ENCODE results near the gene C3.
"Not testable (repeated sequence)": the region's sequence is repeated elsewhere in the genome, so short reads cannot be mapped to it uniquely, and the experiment has no call there.

The C3 gene

DNA sequence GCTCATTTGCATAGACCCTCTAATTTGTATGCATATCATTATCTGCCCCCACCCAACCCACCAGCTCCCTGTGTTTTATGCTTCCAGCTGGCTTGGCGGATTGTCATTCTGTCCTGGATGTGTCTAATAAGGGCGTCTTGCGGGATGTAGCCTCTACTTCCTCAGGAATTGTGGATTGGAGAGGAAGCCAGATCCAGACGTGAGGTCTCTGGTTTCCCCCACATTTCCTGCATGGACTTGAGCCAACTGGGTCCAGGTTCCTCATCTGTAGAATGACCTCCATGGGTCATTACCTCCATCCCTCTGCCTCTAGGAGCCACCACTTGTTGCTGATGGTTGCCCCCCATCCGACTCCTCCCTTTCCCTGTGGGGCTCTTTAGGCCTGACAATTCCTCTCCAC lies 57.7 kb downstream of the C3 start:
- no peak for DNase-seq (ENCODE audit: low read depth)

GRCh38 chr19:6661509-6662244 lies 58.8 kb downstream of the C3 start:
- peak; percentile 53 for DNase-seq (ENCODE audit: low read depth)

DNA sequence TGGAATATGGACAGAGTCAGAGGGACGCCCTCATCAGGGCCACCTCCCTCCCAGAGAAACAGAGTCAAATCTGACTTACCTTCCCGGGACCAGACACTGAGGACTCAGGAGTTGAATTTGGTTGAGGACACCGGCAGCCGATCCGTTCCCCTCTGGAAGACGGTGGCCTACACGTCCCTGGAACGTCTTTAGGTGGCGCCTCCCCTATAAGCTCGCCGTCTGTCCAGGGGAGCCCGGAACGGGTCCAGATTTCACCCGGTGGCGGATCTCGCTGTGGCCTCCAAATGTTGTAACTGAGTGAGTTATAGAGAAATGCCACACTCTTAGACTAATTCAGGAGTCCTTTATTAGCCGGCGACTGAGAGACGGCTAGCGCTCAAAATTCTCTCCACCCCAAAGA lies 59.5 kb downstream of the C3 start:
- no peak for DNase-seq (ENCODE audit: low read depth)

GRCh38 chr19:6656390-6656789 lies 64.1 kb downstream of the C3 start:
- not testable (repeated sequence) for DNase-seq (ENCODE audit: low read depth)

DNA sequence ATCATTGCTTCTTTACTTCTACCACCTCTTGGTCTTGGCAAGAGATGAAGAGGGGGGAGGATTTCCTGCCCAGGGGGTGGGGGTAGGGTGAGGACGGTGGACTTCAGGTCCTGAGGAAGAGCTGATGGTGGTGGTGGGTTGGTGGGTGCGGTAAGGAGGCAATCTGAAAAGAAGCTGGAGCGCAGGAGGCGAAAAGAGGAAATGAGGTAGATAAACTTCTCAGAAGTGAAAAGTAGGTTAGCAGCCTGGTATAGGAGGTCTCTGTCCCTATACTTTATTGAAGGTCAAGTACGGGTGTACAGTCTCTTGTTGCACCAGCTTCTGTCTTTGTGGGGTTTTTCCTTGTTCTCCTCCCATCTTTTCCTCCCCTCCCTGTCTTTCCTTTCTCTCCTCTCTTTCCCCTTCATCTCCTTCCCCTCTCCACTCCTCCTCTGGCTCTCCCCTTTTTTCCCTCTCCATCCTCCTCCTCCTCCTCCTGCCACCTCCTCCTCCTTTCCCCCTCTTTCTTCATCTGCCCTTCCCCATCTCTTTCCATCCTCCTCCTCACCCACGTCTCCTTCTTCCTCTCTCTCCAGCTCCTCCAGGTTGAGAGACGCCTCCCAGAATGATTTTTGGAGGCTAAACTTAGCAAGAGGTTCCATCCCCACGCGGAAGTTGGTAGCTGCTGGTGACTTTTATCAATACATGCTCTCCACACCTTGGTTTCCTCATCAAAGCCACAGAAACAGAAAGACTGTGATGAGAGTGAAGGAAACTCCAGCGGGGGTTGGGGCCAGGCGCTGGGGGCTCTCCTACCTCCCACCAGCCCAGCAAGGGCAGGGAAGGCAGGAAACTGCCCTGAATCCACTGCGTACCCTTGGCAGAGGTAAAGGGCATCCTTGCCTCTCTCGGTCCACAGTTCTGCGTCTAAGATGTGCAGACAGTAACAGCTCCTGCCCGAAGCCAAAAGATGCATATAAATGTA lies 65.8 kb downstream of the C3 start:
- peak; percentile 51 for DNase-seq (ENCODE audit: low read depth)

GRCh38 chr19:6652805-6653094 lies 67.7 kb downstream of the C3 start:
- DNase-seq (ENCODE audit: low read depth): no peak

GRCh38 chr19:6651965-6652804 lies 68.3 kb downstream of the C3 start:
- no peak for DNase-seq (ENCODE audit: low read depth)

GRCh38 chr19:6649185-6649584 lies 71.3 kb downstream of the C3 start:
- no peak for DNase-seq (ENCODE audit: low read depth)

DNA sequence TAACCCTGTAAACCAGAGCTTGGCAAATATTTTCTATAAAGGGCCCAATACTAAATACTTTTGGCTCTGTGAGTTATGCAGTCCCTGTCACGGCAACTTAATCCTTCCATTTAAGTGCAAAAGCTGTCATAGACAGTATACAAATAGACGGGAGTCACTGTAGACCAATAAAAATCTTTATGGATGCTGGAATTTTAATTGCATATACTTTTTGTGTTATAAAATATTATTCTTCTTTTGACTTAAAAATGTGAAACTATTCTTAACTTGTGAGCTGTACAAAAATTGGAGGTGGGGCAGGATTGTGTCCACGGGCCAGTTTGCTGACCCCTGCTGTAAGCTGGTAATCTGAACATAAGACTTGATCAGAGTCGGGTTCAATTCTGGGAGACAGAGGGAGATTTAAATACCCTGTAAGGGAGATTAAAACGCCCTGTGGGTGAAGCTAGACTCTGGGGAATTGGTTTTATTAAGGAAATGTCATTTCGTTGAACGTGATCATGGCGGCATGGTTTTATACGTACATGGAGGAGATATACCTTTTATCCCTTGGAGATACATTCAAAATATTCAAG lies 72.2 kb downstream of the C3 start:
- DNase-seq (ENCODE audit: low read depth): no peak

DNA sequence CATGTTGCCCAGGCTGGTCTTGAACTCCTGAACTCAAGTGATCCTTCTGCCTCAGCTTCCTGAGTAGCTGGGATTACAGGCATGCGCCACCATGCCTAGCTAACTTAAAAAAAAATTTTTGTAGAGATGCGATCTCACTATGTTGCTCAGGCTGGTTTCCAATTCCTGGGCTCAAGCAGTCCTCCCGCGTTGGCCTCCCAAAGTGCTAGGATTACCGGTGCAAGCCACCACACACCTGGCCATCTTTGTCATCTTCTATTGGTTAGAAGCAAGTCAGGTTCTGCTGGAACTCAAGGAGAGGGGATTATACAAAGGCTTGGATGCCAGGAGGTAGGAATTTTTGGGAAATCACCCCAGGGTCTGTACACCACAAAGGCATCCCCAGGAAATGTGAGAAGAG lies 75.7 kb downstream of the C3 start:
- no peak for DNase-seq (ENCODE audit: low read depth)

- not testable (repeated sequence) for DNase-seq (ENCODE audit: low read depth)
Observed at GRCh38 chr19:6640333-6640732, 80.1 kb downstream of the C3 start.

DNA sequence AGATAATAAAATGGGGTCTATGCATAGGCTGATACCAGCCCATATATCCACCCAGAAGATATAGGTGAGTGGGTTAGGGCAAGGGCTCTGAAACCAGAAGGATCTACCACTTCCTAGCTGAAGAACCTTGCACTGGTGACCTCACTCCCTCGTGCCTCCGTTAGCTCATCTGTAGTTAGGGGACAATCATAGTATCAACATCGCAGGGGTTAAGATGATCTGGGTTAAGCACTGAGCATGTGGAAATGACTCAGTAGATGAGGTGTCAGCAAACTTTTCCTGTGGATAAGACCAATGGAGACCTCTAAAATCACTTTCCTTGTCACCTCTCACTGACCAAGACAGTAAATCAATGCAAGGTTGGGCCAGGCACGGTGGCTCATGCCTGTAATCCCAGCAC lies 81.0 kb downstream of the C3 start:
- DNase-seq (ENCODE audit: low read depth): no peak

DNA sequence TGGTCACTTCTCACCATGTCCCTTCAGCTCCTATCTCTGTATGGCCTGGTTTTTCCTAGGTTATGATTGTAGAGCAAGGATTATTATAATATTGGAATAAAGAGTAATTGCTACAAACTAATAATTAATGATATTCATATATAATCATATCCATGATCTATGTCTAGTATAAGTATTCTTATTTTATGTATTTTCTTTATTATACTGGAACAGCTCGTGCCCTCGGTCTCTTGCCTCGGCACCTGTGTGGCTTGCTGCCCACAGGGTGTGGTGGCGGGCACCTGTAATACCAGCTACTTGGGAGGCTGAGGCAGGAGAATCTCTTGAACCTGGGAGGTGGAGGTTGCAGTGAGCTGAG lies 87.0 kb downstream of the C3 start:
- DNase-seq (ENCODE audit: low read depth): not testable (repeated sequence)

DNA sequence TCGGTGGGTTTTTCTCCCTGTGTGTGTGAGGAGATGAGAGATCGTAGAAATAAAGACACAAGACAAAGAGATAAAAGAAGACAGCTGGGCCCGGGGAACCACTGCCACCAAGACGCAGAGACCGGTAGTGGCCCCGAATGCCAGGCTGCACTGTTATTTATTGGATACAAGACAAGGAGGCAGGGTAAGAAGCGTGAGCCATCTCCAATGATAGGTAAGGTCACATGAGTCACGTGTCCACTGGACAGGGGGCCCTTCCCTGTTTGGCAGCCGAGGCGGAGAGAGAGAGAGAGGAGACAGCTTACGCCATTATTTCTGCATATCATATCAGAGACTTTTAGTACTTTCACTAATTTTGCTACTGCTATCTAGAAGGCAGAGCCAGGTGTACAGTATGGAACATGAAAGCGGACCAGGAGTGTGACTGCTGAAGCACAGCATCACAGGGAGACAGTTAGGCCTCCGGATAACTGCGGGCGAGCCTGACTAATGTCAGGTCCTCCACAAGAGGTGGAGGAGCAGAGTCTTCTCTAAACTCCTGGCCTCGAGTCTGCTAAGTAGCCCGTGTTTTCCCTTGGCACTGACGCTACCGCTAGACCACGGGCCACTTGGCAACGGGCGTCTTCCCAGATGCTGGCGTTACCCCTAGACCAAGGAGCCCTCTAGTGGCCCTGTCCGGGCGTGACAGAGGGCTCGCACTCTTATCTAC lies 87.5 kb downstream of the C3 start:
- DNase-seq (ENCODE audit: low read depth): not testable (repeated sequence)

- peak; percentile 87 for DNase-seq (ENCODE audit: low read depth)
Observed at GRCh38 chr19:6632002-6632621, 88.3 kb downstream of the C3 start.
